A673 (cell line): ENCODE data around the gene RBM45. TPM values are rescaled to one million over a fixed set of nuclear protein-coding genes. Genes with fewer than 3 reads are reported as not detected.

Experiments used
- Bru-seq: library from RNA; stranded (reverse); fragments of 400-500 nt; gene quantifications from one replicate; lab custom pipeline; 2021; lab: Mats Ljungman, UMichigan
- BruChase-seq, 2 experiments: library from RNA; stranded (reverse); fragments of 400-500 nt; gene quantifications; one replicate each; lab custom pipeline; 2021; lab: Mats Ljungman, UMichigan
- BruUV-seq: library from RNA; stranded (reverse); fragments of 400-500 nt; replicated peaks from 2 replicates; lab custom pipeline; 2021; lab: Mats Ljungman, UMichigan
- CTCF ChIA-PET: fragments of 300-600 bp; sonication (Branson Sonifier 250); formaldehyde crosslinking; loops from one replicate; lab custom pipeline; 2022; ENCODE audit warnings: antibody characterized with exemption; lab: Charles Lee
- POLR2A ChIA-PET: fragments of 300-600 bp; sonication (Branson Sonifier 250); formaldehyde crosslinking; loops from one replicate; lab custom pipeline; 2022; ENCODE audit warnings: antibody characterized with exemption; ENCODE audit not compliant: low non-redundant PET; lab: Charles Lee
- DNase-seq: peaks from one replicate; pipeline ENCODE4 v3.0.0-alpha.2; 2015; ENCODE audit warnings: low spot score
- H3K27ac ChIP-seq: fragments of 200-600 bp; sonication (generic); 2 replicates; pipeline ENCODE4 v1.5.1; 2016; ENCODE audit warnings: mixed run types, low read depth, mild to moderate bottlenecking, mixed read lengths, antibody characterized with exemption, low read length; ENCODE audit not compliant: poor library complexity, severe bottlenecking
- H3K27me3 ChIP-seq: fragments of 200-600 bp; sonication (generic); replicated peaks from 2 replicates; pipeline ENCODE4 v1.6.1; 2017; ENCODE audit warnings: mixed run types, low read depth, mild to moderate bottlenecking, mixed read lengths, antibody characterized with exemption, low read length; ENCODE audit not compliant: insufficient read depth, poor library complexity
- H3K36me3 ChIP-seq: fragments of 200-600 bp; sonication (generic); 2 replicates; pipeline ENCODE4 v1.6.1; 2016; ENCODE audit warnings: mixed run types, mild to moderate bottlenecking, mixed read lengths, antibody characterized with exemption, low read length; ENCODE audit not compliant: insufficient read depth, poor library complexity, severe bottlenecking
- H3K4me1 ChIP-seq: fragments of 200-600 bp; sonication (generic); 2 replicates; pipeline ENCODE4 v1.6.1; 2017; ENCODE audit warnings: mixed run types, mild to moderate bottlenecking, mixed read lengths, antibody characterized with exemption, low read length; ENCODE audit not compliant: insufficient read depth, poor library complexity, severe bottlenecking
- H3K4me3 ChIP-seq: fragments of 200-600 bp; sonication (generic); 2 replicates; pipeline ENCODE4 v1.5.1; 2016; ENCODE audit warnings: low read depth, mixed run types, mild to moderate bottlenecking, mixed read lengths, low read length; ENCODE audit not compliant: poor library complexity, severe bottlenecking
- H3K9me3 ChIP-seq: fragments of 200-600 bp; sonication (generic); 2 replicates; pipeline ENCODE4 v1.6.1; 2016; ENCODE audit warnings: mixed run types, low read depth, mild to moderate bottlenecking, mixed read lengths, antibody characterized with exemption, low read length; ENCODE audit not compliant: poor library complexity, severe bottlenecking
- EZH2 ChIP-seq: fragments of 200-600 bp; sonication (generic); IDR thresholded peaks from 2 replicates; pipeline ENCODE4 v1.6.1; 2017; ENCODE audit warnings: borderline replicate concordance, low read depth, mild to moderate bottlenecking, mixed read lengths, antibody characterized with exemption, low read length; ENCODE audit not compliant: poor library complexity, severe bottlenecking
- intact Hi-C: fragments of 100-400 bp; cut with micrococcal nuclease; formaldehyde crosslinking; loops from one replicate; pipeline ENCODE4 v1.10.0; 2022; ENCODE audit not compliant: unreplicated experiment
- long read RNA-seq: library from polyadenylated mRNA; stranded (forward); transcript quantifications from one replicate; pipeline ENCODE4 v2.0.0, GENCODE V29; 2022
- total RNA-seq: library from RNA; stranded (reverse); gene quantifications from 2 replicates; pipeline ENCODE4 v1.2.3, GENCODE V29; 2021
- TF ChIP-seq, protein P1 (sequence below): fragments of 300-800, 200-600 bp; sonication (generic); conservative IDR thresholded peaks from 2 replicates; pipeline ENCODE4 v1.5.1; 2017; ENCODE audit warnings: low read depth, mild to moderate bottlenecking, antibody characterized with exemption, low read length, moderate library complexity, mixed read lengths

The RBM45 gene, protein sequence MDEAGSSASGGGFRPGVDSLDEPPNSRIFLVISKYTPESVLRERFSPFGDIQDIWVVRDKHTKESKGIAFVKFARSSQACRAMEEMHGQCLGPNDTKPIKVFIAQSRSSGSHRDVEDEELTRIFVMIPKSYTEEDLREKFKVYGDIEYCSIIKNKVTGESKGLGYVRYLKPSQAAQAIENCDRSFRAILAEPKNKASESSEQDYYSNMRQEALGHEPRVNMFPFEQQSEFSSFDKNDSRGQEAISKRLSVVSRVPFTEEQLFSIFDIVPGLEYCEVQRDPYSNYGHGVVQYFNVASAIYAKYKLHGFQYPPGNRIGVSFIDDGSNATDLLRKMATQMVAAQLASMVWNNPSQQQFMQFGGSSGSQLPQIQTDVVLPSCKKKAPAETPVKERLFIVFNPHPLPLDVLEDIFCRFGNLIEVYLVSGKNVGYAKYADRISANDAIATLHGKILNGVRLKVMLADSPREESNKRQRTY
- total RNA-seq (18.7 and 19.0 TPM in 2 replicates), Bru-seq, nascent RNA (percentile 75 among the genes with signal in this experiment), BruChase-seq, experiment 1, labeled RNA remaining after a 2-hour chase (percentile 71 among the genes with signal in this experiment), BruChase-seq, experiment 2, labeled RNA remaining after a 6-hour chase (percentile 64 among the genes with signal in this experiment)
- long read RNA-seq, transcript RBM45-201 (10 exons, 1,785 nt) = major isoform, 37 of 48 reads
- long read RNA-seq, partial matches to known transcripts = 3 of 48 reads
- long read RNA-seq, other reads (novel, unspliced or antisense) = 4 of 48 reads

DNA sequence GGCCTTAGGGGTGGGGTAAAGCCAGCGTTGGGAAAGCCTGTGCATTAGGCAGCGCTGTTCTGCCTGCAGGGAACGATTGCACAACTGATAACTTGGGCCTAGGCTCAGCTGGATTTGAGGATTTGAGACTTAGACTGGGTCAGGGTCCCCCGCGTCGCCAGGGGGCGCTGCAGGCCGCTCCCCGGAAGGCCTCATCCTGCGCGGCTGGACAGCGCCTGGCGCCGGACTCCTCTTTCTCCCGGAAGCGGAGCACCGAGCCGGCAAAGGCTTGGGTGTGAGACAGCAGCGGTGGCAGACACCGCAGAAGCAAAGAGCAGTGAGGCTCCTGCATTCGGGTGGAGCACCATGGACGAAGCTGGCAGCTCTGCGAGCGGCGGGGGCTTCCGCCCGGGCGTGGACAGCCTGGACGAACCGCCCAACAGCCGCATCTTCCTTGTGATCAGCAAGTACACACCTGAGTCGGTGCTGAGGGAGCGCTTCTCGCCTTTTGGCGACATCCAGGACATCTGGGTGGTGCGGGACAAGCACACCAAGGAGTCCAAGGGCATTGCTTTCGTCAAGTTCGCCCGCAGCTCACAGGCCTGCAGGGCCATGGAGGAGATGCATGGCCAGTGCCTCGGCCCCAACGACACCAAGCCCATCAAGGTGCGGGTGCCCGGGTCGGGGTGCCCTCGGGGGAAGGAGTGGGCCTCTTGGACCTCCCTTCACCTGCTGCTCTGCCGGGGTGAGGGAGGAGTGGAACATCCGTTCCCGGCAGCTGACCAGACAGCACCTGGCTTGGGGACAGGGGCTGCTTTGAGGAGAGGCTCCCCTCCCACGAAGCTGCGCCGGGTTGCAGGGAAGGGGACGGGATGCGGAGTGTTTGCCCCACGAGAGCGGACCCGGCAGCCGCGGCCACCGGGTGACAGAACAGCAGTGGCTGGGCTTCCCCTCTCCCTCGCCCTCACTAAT is at the start of gene RBM45:
Gene RBM45, plus strand, starts transcription at position 236 of the 951 bp plus-strand sequence. Its CDS starts 110 bp downstream, at position 346.
- Histone ChIP-seq H3K4me3 (peak within 1 kb of the TSS; percentile 96), H3K27me3 (no peaks in the 10 kb centered on the region), H3K27ac (peak within 1 kb of the TSS; percentile 69), H3K9me3 (no peaks in the 10 kb centered on the region), H3K4me1 (peaks cover 5% of the 10 kb centered on the region), H3K36me3 (no peaks in the 10 kb centered on the region)
- TF ChIP-seq, protein P1, sequence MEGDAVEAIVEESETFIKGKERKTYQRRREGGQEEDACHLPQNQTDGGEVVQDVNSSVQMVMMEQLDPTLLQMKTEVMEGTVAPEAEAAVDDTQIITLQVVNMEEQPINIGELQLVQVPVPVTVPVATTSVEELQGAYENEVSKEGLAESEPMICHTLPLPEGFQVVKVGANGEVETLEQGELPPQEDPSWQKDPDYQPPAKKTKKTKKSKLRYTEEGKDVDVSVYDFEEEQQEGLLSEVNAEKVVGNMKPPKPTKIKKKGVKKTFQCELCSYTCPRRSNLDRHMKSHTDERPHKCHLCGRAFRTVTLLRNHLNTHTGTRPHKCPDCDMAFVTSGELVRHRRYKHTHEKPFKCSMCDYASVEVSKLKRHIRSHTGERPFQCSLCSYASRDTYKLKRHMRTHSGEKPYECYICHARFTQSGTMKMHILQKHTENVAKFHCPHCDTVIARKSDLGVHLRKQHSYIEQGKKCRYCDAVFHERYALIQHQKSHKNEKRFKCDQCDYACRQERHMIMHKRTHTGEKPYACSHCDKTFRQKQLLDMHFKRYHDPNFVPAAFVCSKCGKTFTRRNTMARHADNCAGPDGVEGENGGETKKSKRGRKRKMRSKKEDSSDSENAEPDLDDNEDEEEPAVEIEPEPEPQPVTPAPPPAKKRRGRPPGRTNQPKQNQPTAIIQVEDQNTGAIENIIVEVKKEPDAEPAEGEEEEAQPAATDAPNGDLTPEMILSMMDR = peak; percentile 98
- no peak for TF ChIP-seq EZH2
- BruUV-seq = no TSS peak
- ChIA-PET CTCF (interaction anchor here (0.5 to 2.3 kb wide), 6 partner anchors 12 to 633 kb away, joined by 3 to 14 read pairs (median 4); no protein-coding TSS in a partner anchor), POLR2A (interaction anchor here (0.6 kb wide), 1 partner anchor 1098 kb away, joined by 3 read pairs; no protein-coding TSS in a partner anchor)
- intact Hi-C loops = loop anchor here (1.0 to 5.0 kb wide), 2 partner anchors 168 to 285 kb away; no protein-coding TSS in a partner anchor
- peak; percentile 96 for DNase-seq

DNA sequence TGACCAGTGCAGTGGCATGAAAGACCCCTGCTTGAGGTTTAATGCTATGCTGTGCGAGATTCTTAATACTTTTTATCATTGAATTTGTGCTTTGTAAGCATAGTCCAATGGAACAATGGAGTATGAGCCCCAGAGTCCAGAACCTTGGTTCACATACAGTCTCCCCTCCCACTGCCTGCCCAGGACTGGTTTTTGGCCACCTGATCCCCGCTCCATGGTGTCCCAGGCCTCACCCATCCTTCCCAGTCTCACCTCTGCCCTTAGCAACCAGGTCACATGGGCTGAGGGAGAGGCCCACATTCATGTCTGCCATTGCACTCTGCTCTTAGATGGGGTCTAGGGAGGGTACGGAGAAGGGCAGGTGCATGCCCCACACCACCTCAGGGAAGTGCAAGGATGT is 45.9 kb upstream of the RBM45 start:
- Histone ChIP-seq H3K27ac (no peak overlapping the region), H3K27me3 (peaks cover 28% of the 10 kb centered on the region), H3K9me3 (no peaks in the 10 kb centered on the region), H3K4me3 (no peak overlapping the region), H3K36me3 (no peaks in the 10 kb centered on the region), H3K4me1 (no peaks in the 10 kb centered on the region)
- intact Hi-C loops = no loop called here
- CTCF ChIA-PET = no interaction called here
- no TSS peak for BruUV-seq
- POLR2A ChIA-PET = no interaction called here
- TF ChIP-seq EZH2 = no peak
- no peak for DNase-seq

DNA sequence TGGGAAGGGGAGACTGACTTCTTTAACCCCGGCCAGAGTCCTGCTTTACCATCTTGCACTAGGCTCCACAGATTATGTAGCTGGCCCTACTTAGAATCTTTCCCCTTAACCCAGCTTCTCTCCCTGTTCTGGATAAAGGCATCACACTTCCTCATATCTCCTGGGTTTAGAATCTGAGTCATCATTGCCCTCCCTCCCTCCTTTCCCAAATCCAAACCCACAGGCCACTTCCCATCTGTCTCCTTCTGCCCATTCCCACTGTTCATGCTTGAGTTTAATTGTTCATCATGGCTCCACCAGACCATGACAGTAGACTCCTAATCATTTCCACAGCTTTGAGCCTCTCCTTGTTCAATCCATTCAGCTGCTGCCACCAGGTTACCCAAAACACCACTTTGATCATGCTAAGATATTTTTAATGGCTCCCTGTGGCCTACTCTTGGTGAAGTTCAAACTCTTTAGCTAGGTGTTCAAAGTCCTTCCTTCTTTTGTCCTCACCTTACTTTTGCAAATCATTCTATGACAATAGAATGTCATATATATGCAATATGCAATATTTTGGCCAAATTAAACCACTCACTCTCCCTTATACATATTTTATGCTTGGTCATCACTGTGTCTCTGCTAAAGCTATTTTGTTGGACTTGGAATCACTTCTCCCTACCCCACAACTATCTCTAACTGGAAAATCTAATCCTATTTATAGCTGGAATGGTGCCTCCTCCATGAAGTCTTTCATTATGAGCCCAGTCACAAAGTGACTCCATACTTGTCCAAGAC is 45.2 kb upstream of the RBM45 start:
- TF ChIP-seq, protein P1 = no peak
- no peak for TF ChIP-seq EZH2
- BruUV-seq = no TSS peak
- no peaks in the 10 kb centered on the region for H3K36me3 ChIP-seq
- POLR2A ChIA-PET = no interaction called here
- H3K27ac ChIP-seq = no peak overlapping the region
- H3K9me3 ChIP-seq = no peaks in the 10 kb centered on the region
- H3K27me3 ChIP-seq = peaks cover 35% of the 10 kb centered on the region
- H3K4me1 ChIP-seq = no peaks in the 10 kb centered on the region
- no peak for DNase-seq
- no peak overlapping the region for H3K4me3 ChIP-seq
- intact Hi-C loops = no loop called here
- CTCF ChIA-PET = no interaction called here
